Measurements from ENCODE around the gene BTK.

BTK gene

GRCh38 chrX:101385795-101386541 is at the start of gene BTK:
TSS of gene BTK (minus strand) at chrX:101386191. CDS start at chrX:101375284, 10,907 bp downstream.
- no peak for DNase-seq (ENCODE audit: low read depth in 2 of 3, low spot score in 1 of 3)

GRCh38 chrX:101430457-101431078 is 44.6 kb upstream of the BTK start:
- no peak for DNase-seq (ENCODE audit: low read depth in 2 of 3, low spot score in 1 of 3)

DNA sequence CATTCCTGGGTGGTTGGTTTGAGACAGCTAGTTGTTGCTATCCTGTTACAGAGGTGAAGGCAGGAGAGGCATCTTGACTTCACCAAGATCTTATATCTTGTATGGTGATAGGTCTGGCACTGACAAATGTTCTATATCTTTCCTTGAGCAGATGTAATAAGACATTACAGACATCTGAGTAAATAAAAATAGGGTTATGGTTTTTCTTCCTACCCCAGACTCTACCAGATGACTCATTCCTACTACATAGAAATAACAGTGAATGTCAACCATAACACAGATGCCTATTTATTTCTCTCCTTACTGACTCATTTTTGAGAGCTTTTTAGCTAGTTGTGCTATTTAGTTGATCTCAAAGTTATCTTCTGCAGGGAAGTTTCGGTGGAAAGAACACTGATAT is 43.9 kb upstream of the BTK start:
- no peak for DNase-seq (ENCODE audit: low read depth in 2 of 3, low spot score in 1 of 3)

DNA sequence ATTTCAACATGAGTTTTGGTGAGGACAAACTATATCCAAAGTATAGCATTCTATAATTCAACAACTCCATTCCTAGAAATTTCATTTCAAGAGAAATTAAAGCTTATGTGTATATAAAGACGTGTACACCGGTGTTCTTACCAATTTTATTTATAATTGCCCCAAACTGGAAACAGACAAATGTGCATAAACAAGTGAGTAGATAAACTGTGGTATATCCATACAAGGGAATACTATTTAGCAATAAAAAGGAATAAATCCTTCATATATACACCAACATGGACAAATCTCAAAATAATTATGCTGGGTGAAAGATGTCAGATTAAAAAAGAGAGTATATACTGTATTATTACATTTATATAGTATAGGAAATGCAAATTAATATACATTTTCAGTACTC is 42.0 kb upstream of the BTK start:
- no peak for DNase-seq (ENCODE audit: low read depth in 2 of 3, low spot score in 1 of 3)

DNA sequence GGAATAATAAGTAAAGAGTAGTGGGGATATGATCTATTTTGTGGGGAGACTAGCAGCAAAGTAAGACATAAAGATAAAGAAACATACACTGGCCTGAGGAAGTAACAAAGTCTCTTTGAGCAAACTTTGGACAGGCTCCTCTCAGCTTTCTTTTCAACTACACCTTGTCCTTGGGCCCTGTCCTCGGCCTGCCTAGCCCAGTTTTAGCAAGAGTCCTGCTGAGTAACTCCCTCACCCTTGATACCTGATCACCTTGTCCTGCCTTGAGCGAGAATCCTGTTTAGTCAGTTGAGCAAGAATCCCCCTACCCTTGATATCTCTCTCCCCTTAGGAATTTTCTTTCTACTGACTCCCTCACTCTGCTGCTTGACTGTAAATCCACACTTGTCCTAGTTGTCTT is 33.5 kb upstream of the BTK start:
- no peak for DNase-seq (ENCODE audit: low read depth in 2 of 3, low spot score in 1 of 3)

GRCh38 chrX:101417981-101418841 is 32.2 kb upstream of the BTK start:
- peak in 1 of 3 donors; percentile 34 for DNase-seq (ENCODE audit: low read depth in 2 of 3, low spot score in 1 of 3)

GRCh38 chrX:101417190-101417589 is 31.2 kb upstream of the BTK start:
- DNase-seq (ENCODE audit: low read depth in 2 of 3, low spot score in 1 of 3) = no peak

GRCh38 chrX:101416691-101417090 is 30.7 kb upstream of the BTK start:
- DNase-seq (ENCODE audit: low read depth in 2 of 3, low spot score in 1 of 3) = no peak

DNA sequence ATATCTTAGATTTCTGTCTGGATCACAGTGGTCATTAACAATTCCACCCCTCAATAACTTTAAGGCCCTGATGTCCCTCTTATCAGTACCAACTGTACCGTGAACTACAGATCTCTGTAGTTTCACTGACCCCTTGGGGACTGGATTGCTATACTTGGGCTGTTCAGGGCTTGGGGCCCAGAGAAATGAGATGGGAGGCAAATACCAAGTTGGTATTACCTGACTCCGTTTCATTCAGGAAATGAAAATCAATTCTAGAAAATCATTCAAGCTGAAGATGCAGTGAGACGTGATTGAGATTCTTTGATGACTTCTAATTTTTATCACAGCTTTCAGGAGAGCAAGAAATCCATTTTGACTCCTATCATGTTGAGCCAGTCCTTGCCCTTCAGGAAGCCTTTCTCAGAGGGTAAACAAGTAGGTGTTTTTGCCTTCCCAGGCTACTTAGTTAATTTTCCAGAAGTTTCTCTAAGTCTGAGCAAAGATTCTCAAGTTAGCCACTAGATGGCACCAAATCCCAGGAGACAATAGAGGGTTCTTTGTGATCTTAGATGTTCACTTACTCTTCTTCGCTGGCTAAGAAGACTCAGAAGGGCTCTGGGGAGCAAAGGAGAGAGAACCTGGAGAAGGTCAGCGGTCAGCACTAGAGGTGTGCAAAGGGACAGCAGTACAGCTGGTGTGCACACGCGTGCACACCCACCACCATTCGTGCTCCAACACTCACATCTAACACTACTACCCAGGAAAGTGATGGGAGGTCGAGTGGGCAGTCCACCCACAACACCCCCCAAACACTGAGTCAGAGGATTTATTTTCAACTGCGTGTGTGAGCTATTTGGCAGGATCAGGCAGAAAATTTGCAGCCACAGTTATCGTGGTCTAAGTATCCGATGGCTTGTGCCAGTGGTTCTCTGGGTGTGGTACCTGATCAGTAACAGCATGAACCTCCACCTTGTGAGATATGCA is 29.5 kb upstream of the BTK start:
- peak in 1 of 3 donors; percentile 53 for DNase-seq (ENCODE audit: low read depth in 2 of 3, low spot score in 1 of 3)

DNA sequence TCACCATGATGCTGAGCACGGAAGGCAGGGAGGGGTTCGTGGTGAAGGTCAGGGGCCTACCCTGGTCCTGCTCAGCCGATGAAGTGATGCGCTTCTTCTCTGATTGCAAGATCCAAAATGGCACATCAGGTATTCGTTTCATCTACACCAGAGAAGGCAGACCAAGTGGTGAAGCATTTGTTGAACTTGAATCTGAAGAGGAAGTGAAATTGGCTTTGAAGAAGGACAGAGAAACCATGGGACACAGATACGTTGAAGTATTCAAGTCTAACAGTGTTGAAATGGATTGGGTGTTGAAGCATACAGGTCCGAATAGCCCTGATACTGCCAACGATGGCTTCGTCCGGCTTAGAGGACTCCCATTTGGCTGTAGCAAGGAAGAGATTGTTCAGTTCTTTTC is 26.0 kb upstream of the BTK start:
- DNase-seq (ENCODE audit: low read depth in 2 of 3, low spot score in 1 of 3) = no peak

GRCh38 chrX:101410461-101410860 is 24.5 kb upstream of the BTK start:
- no peak for DNase-seq (ENCODE audit: low read depth in 2 of 3, low spot score in 1 of 3)

DNA sequence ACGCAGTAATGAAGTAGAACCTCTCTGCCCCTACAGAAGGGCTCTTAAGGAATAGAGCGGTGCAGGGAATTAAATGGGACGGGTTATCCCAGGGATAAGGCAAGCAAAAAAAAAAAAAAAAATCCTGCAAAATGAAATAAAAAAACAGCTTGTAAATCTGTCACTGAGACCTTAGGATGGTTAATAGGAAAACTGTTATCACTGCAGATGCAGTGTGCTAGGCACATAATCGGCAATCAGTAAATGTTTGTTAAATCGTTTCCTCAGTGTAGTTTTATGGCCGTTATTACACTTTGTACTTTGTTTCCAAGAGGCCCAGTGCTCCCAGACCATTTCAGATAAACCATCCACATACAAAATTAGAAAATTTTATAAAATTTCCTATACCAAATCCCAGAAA is 23.1 kb upstream of the BTK start:
- DNase-seq (ENCODE audit: low read depth in 2 of 3, low spot score in 1 of 3) = no peak

DNA sequence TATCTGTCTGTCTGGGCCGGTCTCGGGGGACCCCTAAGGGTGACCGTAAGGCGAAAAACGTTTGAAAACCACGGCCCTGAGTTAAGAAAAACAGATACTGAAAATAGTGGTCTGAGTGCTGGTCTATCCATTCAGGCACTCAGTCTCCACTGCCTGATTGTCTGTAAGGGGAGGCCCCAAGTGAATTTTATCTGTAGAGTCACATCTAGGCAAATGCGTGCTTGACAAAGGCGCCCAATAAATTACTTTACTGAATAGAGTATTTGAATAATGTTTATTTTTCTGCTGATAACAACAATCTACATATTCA is 22.5 kb upstream of the BTK start:
- DNase-seq (ENCODE audit: low read depth in 2 of 3, low spot score in 1 of 3) = no peak

- peak; percentile 77 to 83 (median 82) for DNase-seq (ENCODE audit: low read depth in 2 of 3, low spot score in 1 of 3)
Measured at GRCh38 chrX:101407748-101408531, 21.9 kb upstream of the BTK start, which contains the start of the genes GLA and HNRNPH2. TSS of gene GLA (minus strand) at chrX:101407925. CDS start at chrX:101407903, 22 bp downstream. TSS of gene HNRNPH2 (plus strand) at chrX:101408222. CDS start at chrX:101411989, 3,767 bp downstream.

- DNase-seq (ENCODE audit: low read depth in 2 of 3, low spot score in 1 of 3) = no peak
Measured at GRCh38 chrX:101407167-101407747, 21.3 kb upstream of the BTK start.

GRCh38 chrX:101399825-101400224 is 13.8 kb upstream of the BTK start:
- no peak for DNase-seq (ENCODE audit: low read depth in 2 of 3, low spot score in 1 of 3)

DNA sequence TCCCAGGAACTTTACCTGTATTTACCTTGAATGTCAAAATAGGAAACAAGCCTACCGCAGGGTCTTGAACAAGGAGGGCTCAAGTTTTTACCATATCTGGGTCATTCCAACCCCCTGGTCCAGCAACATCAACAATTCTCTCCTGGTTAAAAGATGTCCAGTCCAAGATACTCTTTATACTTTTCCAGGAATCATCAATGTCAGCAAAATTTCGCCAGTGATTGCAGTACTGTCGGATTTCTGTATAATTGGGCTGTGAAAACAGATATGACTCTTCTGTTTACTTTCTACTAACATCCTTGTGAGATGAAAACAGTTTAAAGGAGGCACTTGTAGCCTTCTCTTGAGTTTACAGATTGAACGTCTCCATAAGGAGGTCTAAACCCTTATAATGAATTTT is 12.7 kb upstream of the BTK start:
- DNase-seq (ENCODE audit: low read depth in 2 of 3, low spot score in 1 of 3) = no peak

GRCh38 chrX:101397779-101398178 is 11.8 kb upstream of the BTK start:
- no peak for DNase-seq (ENCODE audit: low read depth in 2 of 3, low spot score in 1 of 3)

- DNase-seq (ENCODE audit: low read depth in 2 of 3, low spot score in 1 of 3) = no peak
Measured at GRCh38 chrX:101395789-101396188, 9.8 kb upstream of the BTK start.

DNA sequence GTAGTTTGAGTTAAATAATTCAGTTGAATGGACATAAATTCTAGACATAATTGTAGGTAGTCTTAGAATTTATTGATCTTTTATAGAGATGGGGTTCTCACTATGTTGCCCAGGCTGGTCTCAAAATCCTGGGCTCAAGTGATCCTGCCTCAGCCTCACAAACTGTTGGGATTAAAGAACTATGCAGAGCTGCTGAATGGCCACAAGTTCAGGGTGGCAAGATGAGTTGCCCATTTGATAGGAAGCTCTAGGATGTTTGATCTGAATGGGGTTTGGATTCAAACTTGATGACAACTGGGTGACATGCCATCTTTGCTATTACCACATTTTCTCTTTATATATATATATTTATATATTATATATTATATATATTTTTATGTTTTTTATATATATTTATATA is 8.4 kb upstream of the BTK start:
- DNase-seq (ENCODE audit: low read depth in 2 of 3, low spot score in 1 of 3) = no peak
